GM19438 (cell line): ENCODE data around the gene HMGCS2.

ENCODE experiments used
- ATAC-seq: cut with Tn5 transposase; IDR thresholded peaks from one replicate; pipeline ENCODE4 v1.9.1; 2021; ENCODE audit warnings: low read depth; ENCODE audit not compliant: unreplicated experiment

The HMGCS2 gene

DNA sequence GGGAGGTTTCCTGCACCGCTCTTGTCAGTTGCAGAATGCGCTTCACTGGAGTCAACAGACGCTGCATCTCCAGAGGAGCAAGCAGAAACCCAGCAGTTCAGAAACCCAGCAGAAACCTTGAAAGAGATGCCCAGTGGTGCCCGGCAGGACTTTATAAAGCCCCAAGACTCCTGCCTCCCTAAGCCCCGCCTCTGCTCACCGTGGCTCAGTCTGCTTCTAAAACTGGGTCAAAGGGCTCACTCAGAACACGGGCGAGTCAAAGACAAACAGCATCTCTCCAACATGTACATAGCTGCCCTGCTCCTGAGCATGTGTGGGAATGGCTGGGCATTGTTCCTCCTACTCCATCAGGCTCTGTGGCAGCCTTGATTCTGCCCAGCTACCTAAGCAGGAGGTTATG, at the start of gene HMGCS2:
Gene HMGCS2 (minus strand): TSS at position 128 of the 400 bp plus-strand sequence. CDS start 61 bp downstream, at position 67.
- no peak for ATAC-seq

DNA sequence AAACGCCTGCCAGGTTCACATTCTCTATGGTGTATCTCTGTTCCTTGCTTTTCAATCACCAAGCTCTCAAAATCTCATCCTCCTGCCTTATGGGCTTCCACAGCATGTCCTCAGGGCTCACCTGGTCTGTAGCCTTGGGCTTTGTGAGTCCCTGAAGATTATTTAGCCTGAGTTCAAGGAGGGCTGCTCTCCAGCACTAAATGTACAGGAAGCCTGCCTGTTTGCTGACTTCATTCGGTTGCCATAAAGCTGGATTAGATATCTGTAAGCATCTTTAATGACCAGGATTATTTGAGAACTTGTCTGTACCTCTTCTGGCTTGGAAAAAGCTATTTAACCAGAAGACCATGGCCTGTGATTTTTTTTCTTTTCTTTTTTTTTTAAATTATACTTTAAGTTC, 49.5 kb upstream of the HMGCS2 start:
- no peak for ATAC-seq

DNA sequence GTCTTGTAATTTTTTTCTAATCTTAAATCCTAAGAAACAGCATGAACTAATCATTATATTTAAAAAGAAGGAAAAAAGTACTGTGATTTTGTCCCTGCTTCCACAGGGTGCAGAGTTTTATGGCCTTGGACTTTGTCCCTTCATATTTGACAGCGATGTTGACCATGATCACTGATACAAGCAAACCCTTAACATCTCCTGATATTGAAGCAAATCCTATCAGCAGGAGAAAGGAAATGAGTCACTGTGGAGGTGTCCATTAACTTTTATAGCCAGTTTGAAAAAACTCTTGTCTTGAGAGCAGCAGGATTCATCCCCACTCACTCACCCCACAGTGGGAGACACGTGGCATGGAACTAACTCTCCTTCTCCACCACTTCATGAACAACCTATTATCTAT, 47.7 kb upstream of the HMGCS2 start:
- ATAC-seq: no peak

DNA sequence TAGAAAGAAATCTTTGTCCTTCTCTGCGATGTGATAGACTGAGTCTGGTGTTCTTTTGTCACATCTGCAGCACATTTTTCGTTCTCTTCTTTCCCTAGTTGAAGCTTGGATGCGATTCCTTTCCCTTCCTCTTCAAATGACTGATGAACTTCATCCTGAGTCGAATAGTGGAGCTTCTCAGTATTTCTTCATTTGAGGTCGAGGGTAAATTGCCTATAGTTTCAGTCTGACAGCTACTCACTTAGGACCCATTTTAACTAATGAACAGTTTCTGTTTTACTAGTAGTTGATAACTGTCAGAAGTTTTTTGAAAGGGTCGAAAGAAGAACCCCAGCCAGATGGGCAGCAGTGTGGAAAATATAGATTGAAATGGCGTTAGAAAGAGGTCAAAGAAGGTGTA, 47.2 kb upstream of the HMGCS2 start:
- ATAC-seq: no peak

DNA sequence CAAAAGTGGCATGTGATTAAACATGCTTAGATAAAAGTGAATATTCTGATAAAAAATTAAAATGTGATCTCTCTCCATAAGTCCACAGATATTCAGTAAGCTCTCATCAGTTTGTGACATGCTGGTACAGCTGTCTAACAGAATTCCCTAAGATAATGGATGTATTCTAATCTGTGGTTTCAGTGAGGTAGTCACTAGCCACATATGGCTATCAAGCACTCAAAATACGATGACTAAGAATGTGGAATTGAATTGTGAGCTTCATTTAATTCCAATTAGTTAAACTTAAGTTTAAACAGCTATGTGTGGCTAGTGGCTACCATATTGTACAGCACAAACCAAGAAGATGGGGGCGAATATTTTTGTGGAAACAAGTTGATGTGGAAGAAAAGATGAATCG, 46.7 kb upstream of the HMGCS2 start:
- ATAC-seq: no peak

DNA sequence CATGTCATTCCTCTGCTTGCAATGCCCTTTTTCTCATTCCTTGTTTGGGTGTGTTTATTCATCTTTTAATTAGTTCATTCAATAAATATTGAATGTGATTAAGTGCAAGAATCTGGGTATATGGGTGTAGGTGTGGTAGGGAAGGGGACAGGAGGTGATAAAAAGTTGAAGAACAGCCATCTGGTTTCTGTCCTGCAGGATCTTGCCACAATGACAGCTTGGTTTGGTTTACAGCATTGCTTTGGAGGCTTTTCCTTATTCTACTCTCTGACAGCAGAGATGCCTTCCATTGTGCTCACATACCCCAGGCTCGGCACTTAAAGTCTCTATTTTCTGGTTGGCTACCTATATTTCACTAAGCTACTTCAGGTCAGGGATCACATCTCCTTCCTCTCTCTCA, 45.6 kb upstream of the HMGCS2 start:
- ATAC-seq: no peak

DNA sequence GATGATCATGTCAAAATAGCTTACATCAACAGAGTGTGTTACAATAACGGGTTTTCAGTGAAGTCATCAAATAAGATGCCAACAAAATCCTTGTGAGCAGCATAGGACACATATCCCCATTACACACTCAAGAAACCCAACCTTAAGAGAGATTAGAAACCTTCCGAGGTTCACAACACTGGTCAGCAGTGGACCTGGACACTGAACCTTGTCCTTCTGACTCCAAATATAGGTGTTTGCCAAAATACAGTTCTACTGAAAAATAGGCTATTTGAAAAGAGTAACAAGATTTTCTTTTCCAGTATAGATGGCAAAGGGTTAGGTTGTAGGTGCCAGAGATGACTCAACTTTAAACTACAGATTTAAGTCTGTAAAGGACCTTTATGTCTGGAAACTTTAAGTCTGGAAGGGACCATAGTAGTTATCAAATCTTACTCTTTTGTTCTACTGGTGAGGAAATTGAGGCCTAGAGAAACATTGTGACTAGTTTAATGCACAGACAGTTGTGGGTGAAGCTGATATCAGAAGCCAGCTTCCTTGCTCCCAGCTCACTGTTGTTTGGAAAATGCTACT, 43.4 kb upstream of the HMGCS2 start:
- no peak for ATAC-seq

DNA sequence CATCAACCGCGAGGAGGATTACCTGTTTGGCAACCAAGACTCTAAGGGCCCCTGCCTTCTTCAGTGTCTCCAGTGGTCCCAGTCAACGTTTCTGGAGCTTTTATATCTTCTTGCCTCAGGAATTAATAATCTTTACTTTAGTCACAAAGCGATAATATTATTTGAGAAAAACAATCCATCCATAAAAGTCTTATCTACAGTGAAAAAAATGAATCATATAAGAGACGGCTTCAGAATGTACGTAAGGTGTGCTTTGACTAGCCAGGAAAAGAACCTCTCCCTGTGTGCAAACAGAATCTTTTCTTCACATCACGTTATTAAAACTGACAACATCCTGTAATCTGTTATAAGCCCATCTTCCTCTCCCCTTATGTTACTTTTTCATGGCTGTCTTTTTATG, 42.7 kb upstream of the HMGCS2 start, which contains the start of gene REG4:
Gene REG4 (minus strand): TSS at position 74 of the 400 bp plus-strand sequence. CDS start 2,691 bp downstream, outside the sequence.
- ATAC-seq: no peak

DNA sequence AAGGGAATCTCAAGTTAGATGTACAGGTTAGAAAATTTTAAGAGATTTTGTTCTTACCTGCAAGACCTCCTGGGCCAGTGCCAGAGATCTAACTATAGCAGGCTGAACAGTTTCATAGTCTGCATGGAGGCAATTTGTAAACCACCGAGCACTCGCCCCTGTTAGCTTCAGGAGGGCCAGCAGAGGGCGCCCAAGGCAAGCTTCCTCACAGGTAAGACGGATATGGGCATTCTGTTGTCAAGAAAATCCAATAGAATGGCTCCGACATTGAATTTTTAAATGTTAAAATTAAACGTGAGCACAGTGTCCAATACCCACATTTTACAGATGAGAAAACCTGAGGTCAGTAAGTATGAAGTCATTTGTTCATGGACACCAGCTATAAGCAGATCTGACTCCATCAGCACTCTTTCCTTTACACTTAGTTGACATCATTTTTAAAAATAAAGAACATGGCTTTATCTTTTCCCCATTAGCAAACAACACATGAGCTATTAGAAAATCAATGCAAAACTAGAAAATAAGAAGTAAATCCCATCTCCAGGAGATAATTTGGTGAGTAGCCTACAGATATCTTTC, 40.4 kb upstream of the HMGCS2 start:
- ATAC-seq: peak; percentile 68

DNA sequence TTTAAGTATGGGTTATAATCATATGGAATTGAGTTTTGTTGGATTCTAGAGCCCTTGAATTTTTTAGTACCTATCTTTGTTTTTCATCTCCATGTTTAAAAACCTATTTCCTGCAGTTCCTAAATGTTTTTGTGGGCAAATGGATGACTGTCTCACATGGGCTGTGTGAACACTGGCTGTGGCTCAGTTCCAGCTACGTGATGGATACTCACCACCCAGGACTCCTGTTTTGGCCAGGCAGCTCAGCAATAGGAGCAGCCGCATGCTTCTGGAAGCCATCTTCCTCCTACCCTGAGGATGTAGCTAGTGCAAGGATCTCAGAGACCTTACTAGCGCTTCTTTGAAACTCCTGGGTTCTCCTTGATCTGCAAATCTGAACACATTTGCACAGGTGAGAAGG, 39.8 kb upstream of the HMGCS2 start:
- no peak for ATAC-seq

DNA sequence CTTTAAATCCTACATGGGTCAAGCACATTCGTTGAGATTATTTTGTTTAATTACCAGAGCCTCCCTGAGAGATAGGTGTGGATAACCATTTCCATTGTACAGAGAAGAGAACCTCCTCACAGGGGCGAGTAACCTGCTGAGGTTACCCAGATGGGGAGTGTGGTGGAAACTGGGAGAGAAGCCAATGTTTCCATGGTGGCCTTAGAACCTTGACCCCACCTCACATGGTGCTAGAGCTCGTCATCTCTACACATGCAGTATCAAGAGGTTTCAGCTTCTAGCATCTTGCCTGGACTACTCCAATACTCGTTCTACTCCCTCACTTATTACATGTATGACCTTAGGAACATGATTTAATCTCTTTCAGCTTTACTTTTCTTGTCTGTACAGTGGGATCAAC, 37.8 kb upstream of the HMGCS2 start:
- no peak for ATAC-seq

DNA sequence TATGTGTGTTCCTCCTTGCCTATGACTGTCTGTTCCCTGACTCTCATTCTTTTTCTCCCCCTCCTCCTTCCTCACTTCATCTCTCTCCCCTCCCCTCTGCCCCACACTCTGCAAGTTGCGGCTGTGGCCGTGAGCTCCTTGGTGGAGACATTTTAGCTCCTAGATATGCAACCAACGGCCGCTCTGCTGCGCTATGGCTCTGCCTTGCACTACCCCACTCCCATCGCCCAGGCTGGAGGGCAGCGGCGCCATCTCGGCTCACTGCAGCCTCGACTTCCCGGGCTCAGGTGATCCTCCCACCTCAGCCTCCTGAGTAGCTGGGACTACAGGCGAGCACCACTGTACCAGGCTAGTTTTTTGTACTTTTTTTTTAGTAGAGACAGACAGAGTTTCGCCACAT, 37.0 kb upstream of the HMGCS2 start:
- no peak for ATAC-seq

DNA sequence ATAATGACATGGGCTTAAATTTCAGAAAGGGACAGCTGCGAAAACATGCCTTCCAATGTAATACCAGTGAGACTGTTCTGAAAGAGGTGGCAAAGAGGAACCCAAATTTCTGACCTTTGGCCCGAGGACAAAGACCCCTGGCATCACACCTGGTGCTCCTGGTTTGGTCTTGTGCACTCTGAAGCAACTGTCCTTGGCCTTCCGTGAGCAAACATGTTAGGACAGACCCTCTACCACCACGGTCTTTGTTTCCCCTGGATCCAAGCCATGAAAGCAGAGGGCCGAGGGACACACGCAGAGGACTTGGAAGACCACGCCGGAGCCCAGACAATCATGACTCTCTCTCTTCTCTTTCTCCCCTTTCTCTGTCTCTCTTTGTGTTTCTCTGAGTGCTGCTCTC, 36.5 kb upstream of the HMGCS2 start:
- ATAC-seq: no peak

DNA sequence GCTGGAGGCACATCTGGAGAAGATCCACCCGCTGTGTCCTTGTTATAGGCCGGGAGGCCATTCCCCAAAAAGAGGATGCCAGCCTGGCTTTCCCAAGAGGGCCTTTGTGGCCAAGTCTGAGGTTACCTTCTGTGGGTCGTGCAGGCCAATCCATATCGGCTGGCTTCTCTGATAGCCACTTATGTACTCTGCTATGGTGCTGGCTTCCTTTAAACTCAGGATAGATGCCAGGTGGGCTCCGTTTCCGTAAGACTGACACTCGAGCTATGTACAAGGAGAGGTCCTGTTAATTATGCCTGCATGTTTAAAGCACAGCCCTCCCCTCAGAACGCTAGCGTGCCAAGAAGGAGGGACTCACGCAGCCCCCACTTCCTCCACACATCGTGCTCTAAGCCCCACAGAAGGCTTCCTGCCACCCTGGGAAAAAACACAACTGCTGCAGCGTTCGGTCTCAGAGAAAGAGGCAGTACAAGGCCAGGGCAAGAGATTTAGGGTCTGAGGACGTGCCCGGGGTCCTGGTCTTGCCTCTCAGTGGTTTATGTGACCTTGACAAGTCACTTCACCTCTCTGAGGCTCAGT, 31.0 kb upstream of the HMGCS2 start:
- ATAC-seq: no peak

DNA sequence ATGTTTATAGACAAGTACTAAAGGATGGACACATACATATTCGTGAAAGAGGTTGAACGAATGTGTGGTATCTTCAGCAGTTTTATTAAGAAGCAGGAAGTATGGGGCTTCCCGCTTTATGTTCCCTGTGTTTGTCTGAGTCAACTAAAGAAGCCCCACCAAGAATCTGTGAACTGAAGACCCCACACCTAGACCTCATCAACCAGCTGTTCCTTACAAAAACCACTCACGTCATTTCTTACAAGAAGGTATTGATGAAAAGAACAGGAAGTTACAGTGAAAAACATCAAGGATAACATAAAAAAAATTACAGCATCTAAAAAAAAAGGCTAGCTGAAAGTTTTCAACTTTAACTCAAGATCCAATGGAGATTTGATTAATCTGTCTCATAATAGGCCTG, 30.3 kb upstream of the HMGCS2 start:
- no peak for ATAC-seq

DNA sequence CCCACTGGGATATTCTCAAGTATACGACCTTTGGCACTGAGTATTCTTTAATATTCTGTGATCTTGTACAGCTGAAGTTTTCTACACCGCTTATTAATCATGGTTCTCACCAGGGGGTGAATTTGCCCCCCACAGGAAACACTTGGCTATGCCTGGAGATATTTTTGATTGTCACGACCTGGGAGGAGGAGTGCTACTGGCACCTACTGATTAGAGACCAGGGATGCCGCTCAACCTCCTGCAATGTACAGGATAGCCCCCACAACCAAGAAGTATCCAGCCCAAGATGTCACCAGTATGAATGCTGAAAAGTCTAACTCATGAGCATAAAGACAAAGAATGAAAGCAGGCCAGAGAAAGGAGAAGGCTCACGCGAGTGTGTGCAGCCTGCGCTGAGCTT, 28.9 kb upstream of the HMGCS2 start:
- ATAC-seq: no peak

DNA sequence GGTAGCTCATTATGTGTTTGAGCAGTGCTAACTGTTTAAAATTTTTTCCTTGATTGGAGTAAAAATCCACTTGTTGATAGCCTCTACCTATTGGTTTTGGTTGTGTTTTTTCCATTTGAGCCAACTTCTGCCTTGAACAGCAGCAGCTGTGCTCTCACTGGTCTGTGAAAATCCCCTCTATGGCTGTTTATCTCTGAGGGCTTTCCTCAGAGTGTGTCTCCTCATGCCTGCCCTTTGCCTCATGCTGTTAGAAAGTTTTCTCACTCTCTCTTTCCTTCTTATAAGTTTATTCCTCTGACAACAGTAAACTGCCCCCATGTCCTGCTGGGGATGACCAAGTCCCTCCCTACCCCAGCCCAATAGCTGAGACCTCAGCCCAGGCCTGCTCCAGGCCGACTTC, 28.5 kb upstream of the HMGCS2 start:
- no peak for ATAC-seq

DNA sequence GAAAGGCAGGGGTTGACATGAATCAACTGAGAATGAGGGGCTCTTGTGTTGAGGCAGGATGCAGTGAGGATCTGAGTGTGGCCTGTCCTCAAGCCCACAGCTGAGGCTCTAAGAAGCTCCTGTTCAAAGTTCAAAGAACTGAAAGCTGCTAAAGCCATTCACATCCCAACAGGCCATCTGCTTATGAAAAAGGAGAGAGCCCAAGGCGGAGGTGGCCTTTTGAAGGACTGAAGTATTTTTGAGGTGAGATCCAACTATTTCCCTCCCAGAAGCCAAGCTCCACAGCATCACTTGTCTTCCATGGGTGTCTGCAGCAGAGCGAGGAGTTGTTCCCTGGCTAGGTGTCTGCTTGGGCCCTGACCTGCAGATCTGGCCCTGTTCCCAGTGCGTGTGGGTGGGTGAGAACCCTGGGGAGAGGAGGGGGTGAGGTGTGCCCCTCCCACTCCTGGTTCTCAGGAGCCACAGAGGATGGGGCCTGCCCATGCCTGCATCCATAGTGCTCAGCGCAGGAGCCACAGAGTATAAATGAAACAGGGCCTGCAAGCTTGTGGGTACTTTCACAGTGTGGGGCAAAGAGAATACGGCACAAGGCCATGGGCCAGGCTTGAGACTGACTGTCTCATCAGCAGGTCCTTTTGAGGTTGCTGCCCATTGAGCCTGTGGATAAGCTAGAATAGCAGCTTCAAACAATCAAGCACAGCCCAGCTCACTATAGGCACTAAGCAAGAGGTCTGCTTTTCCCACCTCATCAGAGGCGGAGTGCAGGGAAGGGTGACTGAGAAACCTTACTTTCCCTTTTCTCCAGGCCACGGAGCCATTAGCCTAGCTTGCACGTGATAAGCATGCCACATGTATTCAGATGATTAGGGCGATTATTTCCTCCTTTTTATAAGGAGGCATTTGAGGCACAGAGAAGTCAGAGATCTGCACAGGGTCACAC, 26.8 kb upstream of the HMGCS2 start:
- ATAC-seq: no peak

DNA sequence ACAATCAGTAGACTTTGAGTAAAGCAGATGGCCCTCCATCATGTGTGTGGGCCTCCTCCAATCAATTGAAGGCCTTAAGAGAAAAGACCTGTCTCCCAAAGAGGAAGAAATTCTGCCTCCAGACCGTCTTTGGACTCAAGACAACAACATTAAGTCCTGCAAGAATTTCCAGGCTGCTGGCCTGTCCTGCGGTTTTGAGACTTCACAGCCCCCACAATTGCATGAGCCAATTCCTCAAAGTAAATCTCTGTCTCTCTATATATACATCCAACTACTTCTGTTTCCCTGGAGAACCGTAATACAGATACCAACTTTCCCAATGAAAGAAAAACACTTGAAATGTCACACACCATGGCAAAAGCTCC, 26.2 kb upstream of the HMGCS2 start:
- ATAC-seq: no peak

DNA sequence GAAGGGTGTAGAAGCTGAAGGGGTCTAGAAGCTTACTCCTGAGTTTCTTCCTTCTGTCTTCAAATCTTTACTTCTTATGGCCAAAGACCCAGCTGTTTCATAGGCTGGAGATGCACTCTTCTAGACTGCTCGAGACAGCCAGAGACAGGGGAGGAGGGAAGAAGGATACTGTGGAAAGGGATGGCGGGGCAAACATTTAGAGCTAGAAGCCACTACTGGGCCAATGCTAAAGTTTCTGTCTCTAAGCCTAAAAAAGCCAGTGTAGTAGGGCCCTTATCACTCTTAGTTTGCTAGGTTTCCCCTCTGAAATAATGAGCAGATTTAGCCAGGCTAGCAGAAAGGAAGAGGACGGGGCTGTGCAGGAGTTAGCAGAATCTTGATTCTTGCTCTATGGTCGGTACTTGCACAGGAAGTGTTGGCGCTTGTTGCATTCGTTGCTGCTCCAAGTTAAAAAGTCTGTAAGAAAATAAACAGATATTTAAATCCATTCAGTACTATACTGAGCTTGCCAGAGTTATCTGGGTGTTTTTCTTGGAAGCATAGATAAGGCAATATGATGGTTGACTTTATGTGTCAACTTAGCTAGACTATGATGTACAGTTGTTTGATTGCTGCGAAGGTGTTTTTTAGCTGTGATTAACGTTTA, 25.6 kb upstream of the HMGCS2 start:
- ATAC-seq: no peak

DNA sequence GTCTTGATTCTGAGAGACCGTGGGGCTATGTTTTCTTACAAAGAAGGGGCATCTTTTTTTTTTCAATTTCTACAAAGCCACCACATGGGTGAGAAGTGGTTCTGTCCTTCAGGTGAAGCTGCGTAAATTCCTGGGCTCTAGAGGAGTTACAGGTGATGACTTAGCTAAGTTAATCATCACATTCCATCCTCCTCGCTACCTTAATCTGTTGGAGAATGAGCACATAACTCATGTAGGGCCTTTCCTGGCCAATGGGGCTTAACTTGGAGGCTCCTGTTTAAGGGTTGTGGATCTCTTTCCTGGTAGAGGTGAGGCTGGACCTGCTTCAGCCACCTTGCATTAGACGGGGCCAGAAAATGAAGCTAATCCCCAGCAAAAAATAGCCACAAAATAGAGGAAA, 22.7 kb upstream of the HMGCS2 start:
- ATAC-seq: no peak
